Activated CD8-positive, alpha-beta memory T cell treated with anti-CD3 and anti-CD28 coated beads, Interleukin-2, amount 50 U/mL, for 24 hours (primary cell): ENCODE results near the gene DLX3.
"Not testable (repeated sequence)": the region's sequence is repeated elsewhere in the genome, so short reads cannot be mapped to it uniquely, and the experiment has no call there.

Source experiments
- DNase-seq: peaks from one replicate; pipeline ENCODE4 v3.0.0-alpha.2; 2020; ENCODE audit errors: extremely low read depth

The DLX3 gene

DNA sequence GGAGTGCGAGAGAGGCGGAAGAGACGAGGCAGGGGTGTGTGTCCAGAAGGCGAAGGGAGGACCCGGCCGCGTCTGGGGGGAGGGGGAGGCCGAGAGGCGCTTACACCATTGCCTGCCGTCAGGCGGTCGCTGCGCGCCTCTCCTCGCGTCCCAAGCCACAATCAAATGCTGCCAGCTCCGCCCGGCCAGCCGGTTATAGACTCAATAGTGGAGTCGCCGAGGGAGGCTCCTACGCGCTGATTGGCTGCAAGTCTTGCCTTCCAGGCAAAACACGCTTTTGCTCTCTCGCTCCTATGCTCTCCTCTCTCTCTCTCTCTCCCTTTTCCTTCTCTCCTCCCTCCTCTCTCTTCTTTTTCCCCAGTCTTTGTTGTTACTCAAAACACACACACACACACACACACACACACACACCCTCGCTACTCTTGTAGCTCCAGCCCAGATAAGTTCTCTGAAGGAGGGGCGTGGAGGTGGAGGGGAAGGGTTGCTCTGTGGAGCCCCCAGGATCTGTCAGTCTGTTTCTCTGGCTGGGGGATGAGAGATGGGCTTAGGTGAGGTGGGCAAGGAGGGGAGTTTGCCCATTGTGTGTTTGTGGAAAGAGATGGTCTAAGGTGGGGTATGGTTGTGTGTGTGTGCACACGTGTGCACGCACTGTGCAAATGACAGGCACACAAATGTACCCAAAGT, at the start of gene DLX3:
TSS of gene DLX3 (minus strand) at position 170 of the 684 bp plus-strand sequence. CDS start 226 bp downstream, outside the sequence.
- DNase-seq = no peak

DNA sequence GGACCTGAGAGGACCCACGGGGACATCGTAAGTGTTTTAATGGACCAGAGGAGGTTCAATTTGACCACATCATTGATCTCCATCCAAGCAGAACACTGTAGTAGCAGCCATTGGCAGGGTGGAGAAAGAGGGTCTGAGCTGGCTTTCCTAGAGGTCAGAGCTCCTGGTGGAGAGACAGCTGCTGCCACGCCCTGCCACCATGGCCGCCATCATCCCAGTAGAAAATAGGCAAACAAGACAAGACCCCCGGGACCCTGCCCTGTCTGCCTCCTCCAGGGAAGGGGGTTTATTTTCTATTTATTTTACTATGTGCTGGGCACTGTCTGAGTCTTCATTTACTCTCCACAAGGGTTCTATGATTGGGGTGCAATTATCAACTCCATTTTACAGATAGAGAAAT, 49.5 kb upstream of the DLX3 start:
- DNase-seq = no peak

DNA sequence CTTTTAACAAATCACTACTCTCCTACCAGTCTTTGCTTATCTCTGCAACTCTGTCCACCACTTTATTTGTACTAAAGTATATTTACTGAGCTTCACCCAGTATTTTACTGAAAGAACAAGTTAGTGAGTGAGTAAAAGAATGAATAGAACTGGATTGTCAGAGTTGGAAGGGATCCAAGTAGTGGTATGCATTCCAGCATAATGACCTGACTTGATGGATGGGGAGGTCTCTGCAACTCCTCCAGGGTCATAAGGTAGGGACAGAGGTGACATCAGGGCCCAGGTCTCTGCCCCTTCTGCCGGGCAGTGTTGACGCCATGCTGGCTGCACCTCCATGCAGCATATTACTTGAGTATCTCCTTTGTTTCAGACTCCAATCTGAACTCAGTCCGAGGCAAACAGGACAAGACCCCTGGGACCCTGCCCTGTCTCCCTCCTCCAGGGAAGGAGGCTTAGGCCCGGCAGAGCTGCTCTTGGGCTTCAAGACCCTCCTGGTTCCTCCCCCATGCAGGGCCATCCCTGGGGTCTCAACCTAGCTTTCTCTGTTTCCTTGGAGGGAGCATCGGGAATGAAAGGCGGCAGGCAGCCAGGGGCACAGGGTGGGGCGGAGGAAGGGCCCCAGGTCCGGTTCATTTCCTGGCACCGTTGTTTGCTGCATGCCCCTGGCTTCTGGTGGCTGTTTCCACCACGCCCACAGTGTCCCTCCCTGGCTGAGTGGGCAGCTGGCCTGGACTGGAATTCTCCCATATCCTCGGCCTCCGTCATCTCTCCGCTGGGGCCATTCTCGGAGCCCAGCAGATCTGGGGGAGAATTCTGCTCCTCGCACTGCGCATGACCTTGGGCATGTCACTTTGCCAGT, 48.5 kb upstream of the DLX3 start:
- no peak for DNase-seq

DNA sequence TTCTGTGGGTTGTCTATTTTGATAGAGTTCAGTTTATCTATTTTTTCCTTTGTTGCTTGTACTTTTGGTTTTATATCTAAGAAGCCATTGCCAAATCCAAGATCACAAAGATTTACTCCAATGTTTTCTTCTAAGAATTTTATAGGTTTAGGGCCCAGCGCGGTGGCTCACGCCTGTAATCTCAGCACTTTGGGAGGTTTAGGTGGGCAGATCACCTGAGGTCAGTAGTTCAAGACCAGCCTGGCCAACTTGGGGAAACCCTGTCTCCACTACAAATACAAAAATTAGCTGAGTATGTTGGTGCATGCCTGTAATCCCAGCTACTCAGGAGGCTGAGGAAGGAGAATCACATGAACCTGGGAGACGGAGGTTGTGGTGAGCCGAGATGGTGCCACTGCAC, 47.2 kb upstream of the DLX3 start:
- no peak for DNase-seq

DNA sequence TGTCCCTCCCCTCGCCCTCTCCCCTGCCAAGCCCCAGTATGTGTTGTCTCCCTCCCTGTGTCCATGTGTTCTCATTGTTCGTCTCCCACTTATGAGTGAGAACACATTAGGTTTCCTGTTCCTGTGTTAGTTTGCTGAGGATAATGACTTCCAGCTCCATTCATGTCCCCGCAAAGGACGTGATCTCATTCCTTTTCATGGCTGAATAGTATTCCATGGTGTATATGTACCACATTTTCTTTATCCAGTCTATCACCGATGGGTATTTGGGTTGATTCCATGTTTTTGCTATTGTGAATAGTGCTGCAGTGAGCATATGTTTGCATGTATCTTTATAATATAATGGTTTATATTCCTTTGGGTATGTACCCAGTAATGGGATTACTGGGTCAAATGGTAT, 45.5 kb upstream of the DLX3 start:
- not testable (repeated sequence) for DNase-seq

DNA sequence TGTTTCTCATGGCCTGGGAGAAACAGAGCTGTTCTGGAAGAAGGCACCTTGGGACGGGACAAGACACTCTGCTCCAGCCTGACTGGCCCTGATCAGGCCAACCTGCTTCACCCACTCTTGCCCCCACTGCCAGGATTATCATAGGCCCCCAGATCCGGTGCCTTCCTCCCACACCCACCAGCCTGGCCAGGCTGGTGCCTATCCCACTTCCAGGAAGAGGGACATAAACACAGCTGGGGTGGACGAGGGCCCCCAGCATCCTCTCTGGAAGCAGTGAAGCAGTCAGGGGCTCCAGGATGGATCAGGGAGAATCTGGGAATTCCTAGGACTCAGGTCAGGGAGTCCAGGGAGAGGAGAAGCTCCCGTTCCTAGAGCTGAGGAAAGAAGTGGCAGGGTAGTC, 44.0 kb upstream of the DLX3 start:
- DNase-seq = no peak

DNA sequence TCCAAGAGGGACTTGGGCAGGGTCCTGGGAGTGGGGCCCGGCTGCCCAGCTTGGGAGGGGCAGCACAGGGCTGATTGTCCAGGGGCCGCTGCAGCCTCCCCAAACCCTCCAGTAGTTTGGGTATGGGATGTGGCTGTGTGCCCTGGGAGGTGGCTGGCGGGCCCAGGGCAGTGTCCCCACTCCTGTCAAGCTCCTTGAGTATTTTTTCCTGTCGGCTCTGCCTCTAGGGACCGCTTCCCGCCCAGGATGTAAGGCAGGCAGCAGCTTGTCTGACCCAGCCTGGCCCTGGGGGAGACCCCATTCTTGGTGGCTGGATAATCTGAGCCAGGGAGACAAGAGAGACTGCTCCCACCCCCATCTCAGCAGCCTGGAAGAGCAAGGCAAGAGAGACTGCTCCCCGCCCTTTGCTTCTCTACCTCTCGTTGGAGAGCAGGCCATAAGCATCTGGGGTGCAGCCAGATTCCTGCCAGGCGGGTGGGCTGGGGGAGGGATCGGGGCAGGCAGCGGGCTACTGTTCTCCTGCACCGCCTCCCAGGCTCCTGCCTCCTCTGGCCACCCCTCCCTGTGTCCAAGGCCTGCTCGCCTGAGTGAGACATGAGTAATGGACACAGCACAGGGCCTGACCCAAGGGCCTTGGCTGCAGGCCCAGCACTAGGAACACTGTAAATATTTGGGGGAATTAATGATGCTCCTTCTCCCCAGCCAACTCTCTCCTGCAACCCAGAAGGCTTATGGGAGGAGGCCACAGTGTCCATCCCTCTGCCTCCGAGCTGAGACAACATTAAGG, 42.5 kb upstream of the DLX3 start:
- no peak for DNase-seq

DNA sequence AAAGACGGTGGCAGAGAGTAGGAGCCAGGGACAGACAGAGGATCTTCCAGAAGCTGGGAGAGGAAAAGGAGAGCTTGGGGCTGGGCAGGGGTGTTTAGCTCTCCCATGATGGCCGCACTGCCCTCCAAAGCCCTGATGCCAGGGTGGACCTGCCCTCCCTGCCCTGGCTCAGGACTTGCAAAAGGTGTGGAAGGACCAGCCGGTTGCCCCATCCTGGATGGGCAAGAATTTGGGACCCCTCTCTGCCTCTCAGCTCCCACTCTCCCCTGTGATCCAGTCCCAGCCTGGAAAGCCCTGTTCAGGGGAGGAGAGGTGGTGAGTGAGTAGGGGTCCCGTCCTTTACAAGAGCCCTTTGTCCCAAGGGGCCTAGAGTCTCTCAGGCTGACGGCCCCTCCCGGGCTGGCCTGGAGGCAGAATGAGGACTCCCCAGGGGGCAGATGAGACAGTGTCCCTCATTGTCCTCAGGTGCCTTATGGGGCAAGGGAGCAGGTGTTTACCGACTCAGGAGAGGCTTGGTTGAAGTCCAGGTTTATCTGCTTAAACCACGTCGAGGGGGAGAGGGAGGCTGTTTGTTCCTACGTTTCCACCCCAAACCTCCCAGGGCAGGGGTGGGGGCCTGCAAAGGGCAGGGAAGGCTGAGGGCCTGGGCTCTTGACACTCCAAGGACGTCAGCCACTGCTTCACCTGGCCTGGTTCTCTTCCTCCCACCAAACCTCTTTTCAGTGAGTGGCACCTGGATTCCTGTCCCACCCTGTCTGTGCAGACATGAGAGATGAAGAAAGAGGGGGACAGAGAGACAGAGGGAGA, 41.6 kb upstream of the DLX3 start:
- DNase-seq = no peak

DNA sequence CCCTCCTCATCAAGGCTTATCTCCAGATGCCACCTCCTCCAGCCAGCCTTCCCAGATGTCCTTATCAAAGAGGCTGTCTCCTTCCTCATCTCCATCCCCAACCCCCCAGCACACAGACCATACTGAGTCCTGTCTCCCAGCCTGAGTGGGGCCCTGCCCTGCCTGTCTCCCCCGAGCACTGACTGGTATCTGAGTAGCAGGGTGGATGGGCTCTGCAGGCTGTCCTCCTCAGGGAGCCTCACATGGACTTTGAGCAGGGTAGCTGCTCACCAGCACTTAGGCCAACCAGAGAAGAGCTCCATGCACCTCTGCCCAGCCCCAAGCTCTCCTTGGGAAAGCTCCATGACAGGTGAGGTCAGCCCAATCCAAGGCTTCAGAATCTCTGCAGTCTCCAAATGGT, 40.9 kb upstream of the DLX3 start:
- DNase-seq = no peak

DNA sequence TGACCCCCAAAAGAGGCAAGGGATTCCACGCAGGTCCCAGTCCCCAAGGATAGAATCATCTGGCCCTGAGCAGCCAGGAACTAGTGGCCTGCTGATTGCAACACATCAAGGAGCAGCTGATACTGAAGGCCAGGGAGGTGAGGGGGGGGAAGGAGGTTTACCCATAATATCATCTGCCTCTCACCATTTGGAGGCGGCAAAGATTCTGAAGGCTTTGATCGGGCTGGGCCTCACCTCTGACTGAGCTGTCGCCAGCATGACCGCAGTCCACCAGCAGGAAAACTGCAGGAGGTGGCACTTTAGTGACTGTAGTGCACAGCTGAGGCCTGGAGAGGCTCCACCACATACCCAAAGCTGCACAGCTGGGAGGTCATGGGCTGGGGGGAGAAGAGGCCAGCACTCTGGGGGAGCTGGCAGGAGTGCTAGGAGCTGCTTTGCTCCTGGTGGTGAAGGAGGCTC, 40.4 kb upstream of the DLX3 start:
- no peak for DNase-seq

DNA sequence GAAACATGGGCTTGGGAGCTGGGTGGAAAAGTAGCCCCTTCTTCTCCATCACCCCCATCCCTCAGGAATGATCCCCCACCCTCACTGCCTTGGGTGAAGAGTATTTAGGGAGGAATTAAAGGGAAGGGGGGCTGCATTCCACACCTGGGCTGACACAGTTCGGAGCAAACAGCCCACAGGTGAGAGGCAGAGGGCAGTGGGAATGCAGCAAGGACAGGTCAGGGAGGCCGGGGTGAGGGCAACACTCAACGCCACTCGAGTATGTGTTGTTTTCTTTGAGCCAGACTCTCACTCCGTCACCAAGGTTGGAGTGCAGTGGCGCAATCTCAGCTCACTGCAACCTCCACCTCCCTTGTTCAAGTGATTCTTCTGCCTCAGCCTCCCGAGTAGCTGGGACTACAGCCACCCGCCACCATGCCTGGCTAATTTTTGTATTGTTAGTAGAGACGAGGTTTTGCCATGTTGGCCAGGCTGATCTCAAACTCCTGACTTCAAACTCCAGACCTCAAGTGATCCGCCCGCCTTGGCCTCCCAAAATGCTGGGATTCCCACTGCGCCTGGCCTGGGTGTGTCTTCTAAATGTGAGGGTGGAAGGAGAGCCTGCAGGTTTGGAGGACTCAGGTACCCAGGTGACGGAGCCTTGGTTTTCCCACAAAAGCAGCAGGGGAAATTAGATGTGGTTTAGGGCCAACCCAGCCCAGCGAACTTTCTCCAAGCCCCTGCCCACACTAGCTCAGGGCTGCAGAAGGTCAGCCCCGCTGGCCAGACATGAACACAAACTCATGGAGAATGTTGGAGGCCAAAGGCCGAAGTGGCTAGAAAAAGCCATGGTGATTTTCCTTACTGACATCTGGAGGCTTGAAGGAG, 39.7 kb upstream of the DLX3 start:
- DNase-seq = no peak

DNA sequence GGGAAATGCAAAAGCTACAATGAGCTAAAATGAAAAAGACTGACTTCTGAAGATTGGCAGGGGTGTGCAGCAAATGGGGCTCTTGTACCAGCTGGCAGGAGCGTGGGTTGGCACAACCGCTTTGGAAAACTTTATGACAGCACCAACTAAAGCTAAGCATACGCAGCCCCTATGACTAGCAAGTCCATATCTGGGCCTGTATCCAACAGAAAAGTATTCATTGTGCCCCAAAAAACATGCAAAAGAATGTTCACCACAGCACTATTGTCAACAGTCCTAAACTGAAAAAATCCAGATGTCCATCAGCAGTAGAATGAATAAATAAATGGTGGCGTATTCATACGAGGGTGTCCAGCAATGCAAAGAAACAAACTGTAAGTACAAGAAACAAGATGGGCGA, 38.3 kb upstream of the DLX3 start:
- DNase-seq = no peak

DNA sequence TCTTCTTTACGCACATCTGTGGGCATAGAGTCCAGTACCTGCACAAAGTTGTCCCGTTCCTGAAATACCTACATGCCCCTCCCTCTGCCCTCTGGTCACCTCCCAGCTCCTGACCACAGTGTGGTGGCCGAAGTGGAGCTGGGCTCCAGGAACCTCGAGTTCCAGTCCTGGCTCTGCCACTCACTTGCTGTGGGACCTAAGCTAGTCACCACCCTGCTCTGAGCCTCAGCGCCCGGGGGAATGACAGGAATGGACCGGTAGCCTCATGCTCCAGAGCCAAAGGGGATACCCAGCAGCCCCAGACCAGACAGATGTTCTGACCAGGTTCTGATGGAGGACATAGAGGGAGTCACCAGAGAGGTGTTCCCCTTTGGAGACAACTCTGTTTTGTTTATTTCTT, 34.2 kb upstream of the DLX3 start:
- no peak for DNase-seq

DNA sequence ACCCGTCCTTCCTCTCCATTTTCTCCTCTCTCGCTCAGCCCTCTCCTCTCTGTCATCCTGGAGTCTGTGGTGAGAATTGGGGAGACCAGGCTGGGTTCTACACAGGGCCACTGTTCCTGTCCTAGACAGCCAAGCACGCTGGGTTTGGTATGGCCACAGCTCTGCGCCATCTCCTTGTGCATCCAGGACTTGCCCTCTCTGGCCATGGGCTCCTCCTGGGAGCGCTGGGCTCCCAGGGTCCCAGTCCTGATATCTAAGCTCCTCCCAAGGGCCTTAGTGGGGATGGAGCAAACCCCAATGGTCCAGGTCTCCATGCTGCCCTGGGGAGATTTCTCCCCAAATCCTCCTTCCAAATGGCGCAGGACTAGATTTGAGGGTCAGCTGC, 33.7 kb upstream of the DLX3 start:
- no peak for DNase-seq

DNA sequence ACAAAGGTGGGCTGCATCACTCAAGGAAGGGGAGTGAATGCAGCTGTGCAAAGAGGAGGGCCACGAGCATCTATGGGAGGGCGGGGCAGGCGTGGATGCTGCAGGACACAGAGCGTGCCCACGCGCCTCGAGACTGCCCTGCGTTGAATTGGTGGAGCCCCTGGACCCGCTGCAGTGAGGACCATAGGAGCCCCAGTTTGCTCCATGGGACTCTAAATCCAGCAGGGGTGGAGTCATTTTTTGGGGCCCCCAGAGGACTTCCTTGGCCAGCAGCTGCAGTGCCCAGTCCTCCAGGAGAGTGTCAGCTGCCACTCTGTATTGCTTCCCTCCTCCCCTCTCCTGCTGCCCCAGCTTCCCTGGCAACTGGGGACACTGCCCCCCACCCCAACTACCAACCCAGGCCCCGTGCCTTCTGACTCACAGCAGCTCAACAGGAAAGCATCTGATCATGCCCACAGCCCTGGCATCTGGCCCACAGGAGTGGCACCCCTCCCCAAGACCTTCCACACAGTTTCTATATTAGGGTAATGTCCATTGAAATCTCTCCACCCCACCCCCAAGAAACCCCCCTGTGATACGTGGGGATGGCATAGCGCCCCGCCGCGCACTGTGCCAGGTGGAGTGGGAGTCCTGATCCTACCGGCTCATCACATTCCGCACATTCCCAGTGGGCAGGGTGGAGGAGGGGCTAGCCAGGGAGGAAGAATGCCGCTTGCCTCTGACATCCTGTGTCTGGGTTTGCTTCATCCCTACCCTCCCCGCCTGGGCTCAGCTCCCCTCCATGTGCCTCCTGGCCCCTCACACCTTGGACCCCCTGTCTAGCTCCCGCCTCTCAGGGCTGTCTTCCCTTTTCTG, 33.1 kb upstream of the DLX3 start:
- no peak for DNase-seq

DNA sequence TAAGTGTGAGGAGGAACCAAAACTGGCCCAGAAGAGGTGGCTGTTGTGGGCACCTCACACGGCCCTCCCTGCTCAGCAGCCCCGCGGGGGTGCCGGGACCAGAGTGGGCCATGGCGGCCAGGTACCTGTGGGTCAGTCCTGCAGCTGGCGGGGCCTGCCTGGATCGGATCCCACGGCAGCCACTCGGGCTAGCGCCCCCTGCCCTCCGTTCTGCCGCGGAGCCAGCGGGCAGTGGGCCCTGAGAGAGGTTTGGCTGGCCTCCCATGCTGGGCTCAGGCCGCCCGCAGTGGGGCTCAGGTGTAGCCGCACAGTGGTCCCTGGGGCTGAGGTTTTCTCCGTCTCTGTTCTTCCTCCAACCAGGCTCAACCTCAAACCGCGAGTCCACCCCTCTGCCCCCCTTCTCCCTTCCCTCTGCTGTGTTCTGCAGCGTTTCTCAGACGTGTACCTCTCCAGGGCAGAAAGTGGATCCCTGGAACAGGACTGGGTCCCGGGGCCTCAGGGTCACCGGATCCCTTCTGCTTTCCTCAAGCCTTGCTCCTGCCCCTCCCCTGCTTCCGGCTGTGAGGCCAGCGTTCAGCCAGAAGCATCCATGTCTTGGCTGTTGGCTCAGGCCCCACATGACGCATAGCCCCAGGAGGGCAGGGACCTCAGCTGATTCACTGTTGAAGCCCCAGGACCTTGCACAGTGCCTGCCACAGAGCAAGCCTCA, 32.3 kb upstream of the DLX3 start:
- no peak for DNase-seq

DNA sequence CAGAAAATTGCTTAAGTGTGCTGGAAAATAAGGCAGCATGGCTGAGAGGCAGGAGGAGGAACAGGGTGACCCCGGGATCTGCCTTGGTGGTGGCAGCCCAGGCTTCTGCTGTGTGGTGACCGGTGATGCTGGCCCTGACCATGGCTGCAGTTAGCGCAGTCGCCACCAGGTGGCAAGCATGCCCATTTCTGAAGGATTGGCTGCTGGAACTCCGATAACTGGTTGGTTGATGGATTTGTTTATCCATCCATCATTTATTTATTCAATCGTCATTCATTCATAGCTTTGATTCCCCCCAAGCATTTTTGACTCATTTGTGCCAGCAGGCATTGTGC, 31.8 kb upstream of the DLX3 start:
- DNase-seq = peak; percentile 55

DNA sequence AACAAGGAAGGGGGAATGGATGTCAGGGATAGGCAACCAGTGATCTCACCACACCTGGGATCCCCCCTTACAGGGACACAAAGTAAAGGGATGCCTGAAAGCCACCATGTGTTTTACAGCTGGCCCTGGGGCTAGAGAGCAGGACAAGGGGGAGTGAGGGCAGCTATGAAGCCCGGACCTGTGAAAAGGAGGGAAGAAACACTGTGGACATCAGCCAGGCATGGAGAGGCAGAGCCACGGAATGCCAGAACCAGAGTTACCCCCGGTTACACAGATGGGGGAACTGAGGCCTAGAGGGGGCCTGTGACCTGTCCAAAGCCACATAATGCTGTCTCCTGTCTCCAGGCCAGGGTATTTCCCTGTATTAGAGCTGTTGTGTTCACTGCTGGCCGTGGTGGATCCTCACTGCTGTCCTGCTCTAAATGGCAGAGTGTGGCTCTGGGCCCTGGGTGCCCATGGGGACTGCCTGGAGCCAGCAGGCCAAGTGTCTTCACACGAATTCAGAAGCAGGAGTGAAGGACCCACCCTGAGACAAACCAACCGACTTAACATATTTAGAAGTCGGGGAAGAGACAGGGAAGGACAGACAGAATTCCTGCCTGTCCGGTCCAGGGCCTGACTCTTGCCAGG, 31.1 kb upstream of the DLX3 start:
- no peak for DNase-seq

DNA sequence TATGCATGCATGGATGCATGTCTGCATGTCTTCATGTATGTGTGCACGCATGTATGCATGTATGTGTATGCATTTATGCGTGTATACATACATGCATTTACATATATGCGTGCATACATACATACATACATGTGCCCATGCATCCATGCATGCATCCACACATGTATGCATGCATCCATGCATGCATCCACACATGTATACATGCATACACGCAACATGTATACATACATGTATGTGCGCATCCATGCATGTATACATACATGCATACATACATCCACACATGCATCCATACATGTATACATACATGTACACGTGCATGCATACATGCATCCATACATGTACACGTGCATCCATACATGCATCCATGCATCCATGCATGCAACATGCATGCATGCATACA, 29.8 kb upstream of the DLX3 start:
- no peak for DNase-seq
